GM19099 (cell line): ENCODE measurements around the gene ATP5MC2.

Experiments
- POLR2A ChIP-seq: IDR thresholded peaks from 3 replicates; pipeline ENCODE4 v1.6.1; 2011; ENCODE audit warnings: low read depth; ENCODE audit not compliant: insufficient read length; ENCODE audit errors: extremely low read depth

Gene ATP5MC2

DNA sequence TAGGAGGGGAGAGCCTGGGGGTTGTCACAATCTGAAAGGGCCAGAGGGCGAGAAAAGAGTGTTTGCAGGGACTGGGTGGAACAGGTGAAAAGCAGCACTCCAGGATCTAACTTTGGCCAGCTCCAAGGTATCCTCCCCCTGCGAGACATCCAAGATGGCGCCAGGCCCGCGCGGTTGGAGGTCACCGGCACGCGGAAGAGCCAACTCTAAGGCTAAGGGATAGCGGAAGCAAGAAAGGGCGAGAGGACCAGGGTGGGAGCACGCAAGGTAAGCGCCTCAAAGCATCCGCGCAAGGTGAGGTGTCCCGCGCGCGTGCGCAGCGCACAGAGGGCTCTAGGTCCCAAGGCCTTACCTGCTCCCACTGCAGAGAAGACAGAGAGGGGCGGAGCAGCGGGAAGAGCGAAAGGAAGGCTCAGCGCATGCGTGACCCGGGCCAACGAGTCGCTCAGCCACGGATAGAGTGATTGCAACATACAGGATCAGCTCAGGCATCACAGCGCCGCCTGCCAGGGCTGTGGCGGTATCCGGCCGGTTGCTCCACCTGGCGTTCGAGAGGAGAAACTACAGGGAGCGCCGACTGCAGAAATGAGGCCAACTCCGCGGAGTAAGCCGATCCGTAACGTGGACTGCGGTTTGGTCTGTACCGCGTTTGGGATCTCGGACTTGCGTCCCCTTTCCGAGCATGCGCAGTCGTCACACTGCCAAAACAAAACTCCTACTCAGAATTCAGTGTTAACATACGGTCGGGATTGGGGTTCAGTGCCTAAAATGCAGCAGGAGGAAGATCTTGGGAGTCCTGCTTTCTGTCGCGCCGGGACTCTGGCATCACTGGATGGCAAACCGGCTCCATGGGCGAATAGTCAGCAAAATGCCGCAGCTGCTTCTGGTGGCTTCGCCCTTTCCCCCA lies at the start of gene ATP5MC2:
Gene ATP5MC2, minus strand, starts transcription at position 383 of the 907 bp plus-strand sequence. CDS start 3,469 bp downstream, outside the sequence.
- peak; percentile 88 for TF ChIP-seq POLR2A

DNA sequence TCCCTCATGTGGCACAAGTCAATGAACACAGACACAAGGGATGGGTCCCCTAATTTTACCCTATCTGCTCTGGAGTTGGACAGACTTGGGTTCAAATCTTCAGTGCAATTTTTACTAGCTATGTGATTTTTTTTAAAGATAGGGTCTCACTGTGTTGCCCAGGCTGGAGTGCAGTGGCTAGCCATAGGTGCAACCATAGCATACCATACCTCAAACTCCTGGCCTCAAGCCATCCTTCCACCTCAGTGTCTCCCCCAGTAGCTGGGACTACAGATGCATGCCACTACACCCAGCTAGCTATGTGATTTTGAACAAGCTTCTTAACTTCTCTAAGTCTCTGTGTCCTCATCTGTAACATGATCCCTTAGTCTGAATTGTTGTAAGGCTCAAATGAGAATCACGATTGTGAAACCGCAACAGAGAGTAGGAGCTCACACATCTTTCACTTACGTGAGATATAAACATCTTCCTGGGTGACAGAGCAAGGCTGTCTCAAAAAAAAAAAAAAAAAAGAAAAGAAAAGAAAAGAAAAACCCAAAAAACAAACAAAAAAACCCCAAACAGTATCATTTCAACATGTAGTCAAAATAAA lies 46.7 kb upstream of the ATP5MC2 start:
- no peak for TF ChIP-seq POLR2A

- TF ChIP-seq POLR2A = no peak
Measured at GRCh38 chr12:53720946-53721345, 45.1 kb upstream of the ATP5MC2 start.

DNA sequence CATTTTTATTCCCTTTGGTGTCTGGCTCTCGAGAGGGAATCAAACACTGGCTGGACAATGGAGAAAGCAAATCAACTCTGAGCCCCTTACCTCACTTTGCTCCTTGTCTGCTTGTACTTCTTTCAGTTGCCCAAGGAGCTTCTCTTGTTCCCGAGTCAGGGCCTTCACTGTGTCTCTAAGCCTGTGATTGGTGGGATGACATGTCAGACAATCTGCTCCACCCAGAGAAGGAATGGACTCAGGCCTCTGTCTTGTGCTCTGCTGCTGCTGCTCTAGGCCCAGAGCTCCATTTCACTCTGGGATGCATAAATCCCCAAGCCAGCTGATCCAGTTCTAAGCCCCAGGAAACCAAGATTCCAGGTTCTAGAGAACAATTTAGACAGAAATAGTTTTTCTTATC lies 43.8 kb upstream of the ATP5MC2 start:
- no peak for TF ChIP-seq POLR2A

- TF ChIP-seq POLR2A = no peak
Measured at GRCh38 chr12:53717319-53717718, 41.4 kb upstream of the ATP5MC2 start.

- TF ChIP-seq POLR2A = no peak
Measured at GRCh38 chr12:53714004-53714403, 38.1 kb upstream of the ATP5MC2 start.

DNA sequence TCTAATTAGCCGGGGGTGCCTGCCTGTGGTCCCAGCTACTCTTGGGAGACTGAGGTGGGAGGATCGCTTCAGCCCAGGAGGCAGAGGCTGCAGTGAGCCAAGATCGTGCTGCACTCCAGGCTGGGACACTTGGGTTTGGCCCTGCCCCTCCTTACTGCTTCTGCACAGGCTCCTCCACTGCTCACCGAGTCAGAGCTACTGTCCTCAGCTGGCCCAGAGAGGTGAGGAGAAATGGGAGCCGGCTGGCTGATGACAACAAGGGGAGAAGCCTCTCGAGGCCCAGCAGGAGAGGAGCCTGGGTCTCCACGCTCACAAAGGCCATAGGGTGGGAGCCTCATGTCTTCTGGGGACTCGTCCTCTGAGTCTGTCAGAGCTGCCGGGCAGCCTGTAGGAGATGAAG lies 37.6 kb upstream of the ATP5MC2 start:
- no peak for TF ChIP-seq POLR2A

DNA sequence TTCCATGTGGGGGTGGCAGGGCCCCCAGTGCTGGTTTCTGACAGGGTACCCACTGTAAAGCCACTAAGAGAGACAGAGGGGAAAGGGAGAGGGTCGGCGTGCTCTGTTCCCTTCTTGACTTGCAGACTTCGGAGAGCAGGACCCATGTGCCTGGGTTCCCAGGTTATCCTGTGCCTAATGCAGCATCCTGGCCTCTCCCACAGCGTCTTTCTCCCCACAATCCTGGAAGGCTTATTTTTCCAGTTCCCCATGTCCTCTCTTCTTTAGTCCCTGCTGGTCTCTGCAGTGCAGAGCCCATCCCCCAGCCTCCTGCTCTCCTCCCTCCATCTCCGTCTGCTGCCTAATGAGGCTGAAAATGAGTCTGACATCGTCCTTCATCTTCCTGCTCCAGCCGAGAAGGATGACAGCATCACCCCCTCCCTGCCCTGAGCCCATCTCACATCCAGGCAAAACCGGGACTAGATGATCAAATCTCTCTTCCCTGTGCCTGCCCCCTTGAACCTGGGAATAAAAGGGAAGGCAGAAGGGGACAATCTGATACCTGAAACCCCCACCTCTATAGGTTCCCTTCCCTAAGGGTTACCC lies 36.3 kb upstream of the ATP5MC2 start:
- no peak for TF ChIP-seq POLR2A

- TF ChIP-seq POLR2A = no peak
Measured at GRCh38 chr12:53710091-53710490, 34.2 kb upstream of the ATP5MC2 start.

DNA sequence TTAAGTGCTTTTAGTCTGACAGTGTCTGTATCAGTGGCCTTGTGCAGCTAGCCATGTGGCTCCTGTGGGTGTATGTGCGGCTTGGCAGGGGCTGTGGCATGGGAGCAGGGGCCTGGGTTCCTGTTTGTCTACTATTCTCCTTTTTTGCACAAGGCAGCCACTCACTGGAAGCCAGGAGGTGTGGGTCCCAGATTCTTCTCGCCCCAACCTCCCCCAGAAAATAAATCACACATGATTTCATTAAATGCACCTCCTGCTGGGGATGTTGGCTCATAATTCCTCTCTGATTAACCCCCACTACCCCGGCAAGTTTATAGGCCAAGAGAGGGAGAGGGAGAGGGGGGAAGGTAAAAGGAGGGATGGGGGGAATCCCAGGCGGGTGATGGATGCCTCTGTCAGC lies 33.8 kb upstream of the ATP5MC2 start:
- TF ChIP-seq POLR2A = no peak

DNA sequence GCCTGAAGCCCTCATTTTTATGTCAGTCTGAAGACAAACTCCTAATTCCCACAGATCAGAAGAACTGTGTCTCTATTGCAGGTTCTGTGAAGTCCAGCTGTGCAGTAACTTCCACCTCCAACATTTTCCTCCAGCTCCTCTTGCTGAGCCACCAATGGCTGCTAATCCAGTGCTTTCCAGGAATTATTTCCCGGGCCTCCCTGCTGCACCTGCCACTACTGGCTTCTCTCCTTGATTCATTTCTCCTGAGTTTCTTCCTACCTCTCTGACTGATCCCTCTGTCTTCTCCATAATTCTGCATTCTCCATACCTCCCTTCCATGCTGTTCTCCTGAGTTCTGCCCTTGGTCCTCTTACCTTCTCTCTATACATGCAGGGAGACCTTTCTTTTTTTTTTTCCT lies 30.2 kb upstream of the ATP5MC2 start:
- no peak for TF ChIP-seq POLR2A

GRCh38 chr12:53703756-53704155 lies 27.9 kb upstream of the ATP5MC2 start:
- no peak for TF ChIP-seq POLR2A

DNA sequence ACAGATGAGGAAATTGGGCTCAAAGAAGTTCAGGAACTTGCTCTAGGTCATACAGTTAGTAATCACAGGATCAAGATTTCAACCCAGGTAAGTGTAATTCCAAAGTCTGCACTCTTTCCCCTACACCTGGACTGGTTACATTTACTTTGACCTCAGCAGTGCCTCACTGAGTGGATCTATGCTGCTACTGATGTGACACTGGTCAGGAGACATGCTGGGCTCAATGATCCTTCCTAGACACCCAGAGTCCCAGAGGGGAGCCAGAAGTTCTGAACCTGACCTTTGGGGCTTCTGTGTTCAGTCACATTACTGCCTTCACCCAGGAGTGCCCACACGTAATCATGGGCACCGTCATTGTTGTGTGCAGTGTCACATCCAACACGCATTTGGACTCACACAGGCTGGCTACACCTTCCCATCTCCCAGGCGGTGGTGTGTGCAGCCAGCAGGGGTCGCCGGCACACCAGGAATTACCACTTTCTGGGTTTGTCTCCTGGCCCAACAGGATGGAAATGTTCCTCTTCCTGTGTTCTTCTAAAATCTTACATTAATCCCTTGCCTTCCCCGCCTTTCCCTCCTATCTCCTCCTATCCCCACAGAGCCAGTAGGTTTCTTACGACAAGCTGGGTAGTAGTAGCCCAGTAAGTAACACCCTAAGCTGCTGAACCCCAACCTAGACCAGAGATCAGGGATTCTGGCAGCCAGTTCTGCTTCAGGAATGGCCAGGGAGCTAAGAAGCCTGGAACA lies 25.8 kb upstream of the ATP5MC2 start:
- TF ChIP-seq POLR2A = no peak

DNA sequence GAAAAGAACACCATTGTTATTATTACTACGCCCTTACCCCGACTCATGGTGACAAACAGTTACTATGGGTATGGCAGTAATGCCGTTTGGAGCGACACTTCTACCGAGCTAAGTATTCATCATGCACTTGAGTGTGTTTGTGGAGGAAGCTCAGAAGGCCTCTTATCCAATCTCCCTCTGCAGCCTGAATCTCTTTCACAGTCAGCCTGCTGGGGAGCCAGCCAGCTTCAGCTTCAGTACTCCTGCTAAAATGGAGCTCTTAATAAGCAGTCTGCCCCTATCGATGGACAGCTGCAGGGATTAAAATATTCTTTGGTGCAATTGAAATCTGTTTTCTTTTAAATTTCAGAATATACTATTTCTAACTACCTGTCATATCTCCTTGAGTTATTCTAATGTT lies 24.7 kb upstream of the ATP5MC2 start:
- no peak for TF ChIP-seq POLR2A

DNA sequence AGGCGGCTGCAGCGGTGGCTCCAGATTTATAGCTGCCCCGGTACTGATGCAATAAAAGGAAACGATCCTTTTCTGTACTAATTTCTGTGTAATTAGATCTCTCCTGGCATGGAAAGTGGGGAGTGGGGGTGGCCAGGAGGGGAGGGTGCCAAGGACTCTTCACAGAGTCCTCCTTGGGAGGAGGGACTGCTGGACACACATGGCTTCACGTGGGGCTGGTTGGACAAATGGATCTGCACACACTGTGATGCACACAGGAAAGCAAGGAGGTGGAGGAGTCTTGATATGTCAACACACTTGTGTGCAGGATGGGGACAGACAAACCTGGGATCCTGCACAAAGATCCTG lies 23.8 kb upstream of the ATP5MC2 start:
- TF ChIP-seq POLR2A = no peak
